ENCODE results near the gene PIK3R1.

DNA sequence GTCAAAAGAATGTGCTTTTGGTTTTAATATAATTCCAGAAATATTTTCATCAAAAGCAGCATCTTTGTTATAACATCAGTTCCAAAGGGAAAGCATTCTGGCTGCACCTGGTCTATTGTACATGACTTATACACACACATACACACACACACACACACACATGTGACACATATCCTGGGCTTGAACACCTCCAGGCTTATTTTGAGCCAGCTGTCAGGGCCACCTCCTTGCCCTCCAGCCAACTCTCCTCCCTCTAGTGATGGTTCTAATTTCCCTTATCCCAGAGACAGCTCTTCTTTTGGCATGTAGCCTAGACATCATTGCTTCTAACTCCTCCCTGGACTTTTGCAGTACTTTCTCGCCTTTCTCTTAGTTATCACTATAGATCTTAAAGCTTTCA is 115.0 kb downstream of the PIK3R1 start:
- no peak for TF ChIP-seq EP300 (IDR thresholded peaks at IDR 0.05; ENCODE audit: borderline replicate concordance)
- TF ChIP-seq, protein P1, sequence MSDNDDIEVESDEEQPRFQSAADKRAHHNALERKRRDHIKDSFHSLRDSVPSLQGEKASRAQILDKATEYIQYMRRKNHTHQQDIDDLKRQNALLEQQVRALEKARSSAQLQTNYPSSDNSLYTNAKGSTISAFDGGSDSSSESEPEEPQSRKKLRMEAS (IDR thresholded peaks at IDR 0.05) = no peak
- no peak for TF ChIP-seq TAF1 (IDR thresholded peaks at IDR 0.05; ENCODE audit: low read depth)
- TF ChIP-seq CREB1 (IDR thresholded peaks at IDR 0.05; ENCODE audit: low read depth) = no peak
- no peak for TF ChIP-seq EGR1 (IDR thresholded peaks at IDR 0.05)
- TF ChIP-seq YY1 (IDR thresholded peaks at IDR 0.05; ENCODE audit: low read depth) = no peak
- TF ChIP-seq FOXM1 (IDR thresholded peaks at IDR 0.05; ENCODE audit: borderline replicate concordance, low read depth) = no peak
- TF ChIP-seq, protein P2, sequence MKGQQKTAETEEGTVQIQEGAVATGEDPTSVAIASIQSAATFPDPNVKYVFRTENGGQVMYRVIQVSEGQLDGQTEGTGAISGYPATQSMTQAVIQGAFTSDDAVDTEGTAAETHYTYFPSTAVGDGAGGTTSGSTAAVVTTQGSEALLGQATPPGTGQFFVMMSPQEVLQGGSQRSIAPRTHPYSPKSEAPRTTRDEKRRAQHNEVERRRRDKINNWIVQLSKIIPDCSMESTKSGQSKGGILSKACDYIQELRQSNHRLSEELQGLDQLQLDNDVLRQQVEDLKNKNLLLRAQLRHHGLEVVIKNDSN (IDR thresholded peaks at IDR 0.05) = no peak
- no peak for TF ChIP-seq CEBPB (IDR thresholded peaks at IDR 0.05)
